HepG2 (cell line): Measurements from ENCODE around the gene MYBPC2. TPM values are rescaled to one million over a fixed set of nuclear protein-coding genes. Genes with fewer than 3 reads are reported as not detected.

Experiments
- ATAC-seq: fragments of 200-7000 bp; cut with Tn5 transposase; 3 replicates; pipeline ENCODE4 v1.9.1; 2020; ENCODE audit warnings: mild to moderate bottlenecking, moderate library complexity
- BruUV-seq: library from RNA; stranded (reverse); fragments of 400-500 nt; replicated peaks from 2 replicates; lab custom pipeline; 2021; lab: Mats Ljungman, UMichigan
- CTCF ChIA-PET: fragments of 300-600 bp; formaldehyde crosslinking; extraction: SDS; loops from one replicate; lab custom pipeline; 2021; ENCODE audit warnings: low total read pairs, inconsistent platforms, low intra/inter-chr PET ratio; lab: Yijun Ruan, JAX
- POLR2A ChIA-PET: fragments of 350-600 bp; sonication (Branson Sonifier 250); formaldehyde crosslinking; loops from one replicate; lab custom pipeline; 2020; ENCODE audit warnings: antibody characterized with exemption, inconsistent platforms; lab: Yijun Ruan, JAX
- DNase-seq: peaks from one replicate; pipeline ENCODE4 v3.0.0-alpha.2; 2015; ENCODE audit warnings: low spot score
- FAIRE-seq: peaks from 3 replicates; lab custom pipeline; 2011; peaks lifted over from hg19 to GRCh38; lab: Jason Lieb, UNC
- H2AFZ ChIP-seq: one replicate; pipeline ENCODE4 v1.6.1; 2011; ENCODE audit warnings: low read length, inconsistent platforms
- H3K27ac ChIP-seq: fragments of 300-600 bp; 3 replicates; pipeline ENCODE4 v1.8.0; 2011; ENCODE audit warnings: mixed run types, mild to moderate bottlenecking, mixed read lengths, low read length, inconsistent platforms; ENCODE audit not compliant: insufficient read depth; ENCODE audit errors: extremely low read length
- H3K27me3 ChIP-seq, 2 experiments: fragments of 200-600 bp in 1 of 2; 2 replicates in 1 of 2; 3 replicates in 1 of 2; pipeline versions ENCODE4 v1.6.0 to v1.8.0; 2011; ENCODE audit warnings: low read length in 2 of 2, mild to moderate bottlenecking in 2 of 2, moderate library complexity in 2 of 2, inconsistent platforms in 1 of 2; ENCODE audit not compliant: insufficient read depth in 2 of 2, control insufficient read depth in 1 of 2
- H3K36me3 ChIP-seq, 2 experiments: fragments of 200-600 bp in 1 of 2; replicated peaks in 1 of 2; 2 replicates in 1 of 2; 3 replicates in 1 of 2; pipeline versions ENCODE4 v1.5.1 to v1.8.0; 2011; ENCODE audit warnings: low read length in 2 of 2, inconsistent platforms in 1 of 2; ENCODE audit not compliant: insufficient read depth in 2 of 2, control insufficient read depth in 1 of 2
- H3K4me1 ChIP-seq: 2 replicates; pipeline ENCODE4 v1.5.1; 2012; ENCODE audit warnings: low read length, inconsistent platforms; ENCODE audit not compliant: insufficient read depth
- H3K4me2 ChIP-seq: 2 replicates; pipeline ENCODE4 v1.6.0; 2011; ENCODE audit warnings: low read depth, low read length, inconsistent platforms
- H3K4me3 ChIP-seq, 3 experiments: fragments of 200-600 bp in 1 of 3; sonication (generic), shearing (Covaris generic) in 1 of 3; replicated peaks in 1 of 3; 2 replicates each; pipeline ENCODE4 v1.5.1; 2011 to 2016; ENCODE audit warnings: low read length in 3 of 3, inconsistent platforms in 2 of 3, low read depth in 2 of 3, mild to moderate bottlenecking in 2 of 3, control low read depth in 1 of 3, mixed read lengths in 1 of 3; ENCODE audit not compliant: insufficient read depth in 1 of 3
- H3K79me2 ChIP-seq: one replicate; pipeline ENCODE4 v1.6.1; 2011; ENCODE audit warnings: low read length, inconsistent platforms; ENCODE audit not compliant: insufficient read depth
- H3K9ac ChIP-seq: 2 replicates; pipeline ENCODE4 v1.6.0; 2011; ENCODE audit warnings: mild to moderate bottlenecking, low read depth, low read length, inconsistent platforms; ENCODE audit not compliant: insufficient read depth
- H3K9me3 ChIP-seq: 2 replicates; pipeline ENCODE4 v1.5.1; 2012; ENCODE audit warnings: mild to moderate bottlenecking, low read length
- H4K20me1 ChIP-seq: 2 replicates; pipeline ENCODE4 v1.6.0; 2011; ENCODE audit warnings: inconsistent platforms, mild to moderate bottlenecking, low read length, moderate library complexity; ENCODE audit not compliant: insufficient read depth
- FOSL1 ChIP-seq: sonication (generic); formaldehyde crosslinking; IDR thresholded peaks from 2 replicates; pipeline ENCODE4 v1.9.0; 2021; ENCODE audit warnings: missing genetic modification reagents, borderline replicate concordance
- HMG20A ChIP-seq: IDR thresholded peaks from 2 replicates; pipeline ENCODE4 v1.6.1; 2016; ENCODE audit warnings: borderline replicate concordance
- IRF2 ChIP-seq: IDR thresholded peaks from 2 replicates; pipeline ENCODE4 v1.6.1; 2018; ENCODE audit warnings: missing genetic modification reagents, missing compliant biosample characterization
- NCOA5 ChIP-seq: sonication (generic); formaldehyde crosslinking; IDR thresholded peaks from 2 replicates; pipeline ENCODE4 v1.4.0; 2020; ENCODE audit warnings: missing genetic modification reagents
- THRA ChIP-seq: sonication (generic); formaldehyde crosslinking; IDR thresholded peaks from 2 replicates; pipeline ENCODE4 v1.4.0; 2020; ENCODE audit warnings: missing genetic modification reagents, borderline replicate concordance
- TOPORS ChIP-seq: sonication (generic); formaldehyde crosslinking; IDR thresholded peaks from 2 replicates; pipeline ENCODE4 v1.8.0; 2023; ENCODE audit warnings: mild to moderate bottlenecking, missing genetic modification reagents
- ZNF432 ChIP-seq: sonication (generic); formaldehyde crosslinking; IDR thresholded peaks from 2 replicates; pipeline ENCODE4 v1.5.0; 2020; ENCODE audit warnings: missing genetic modification reagents, mild to moderate bottlenecking, borderline replicate concordance
- ZNF512 ChIP-seq: sonication (generic); formaldehyde crosslinking; IDR thresholded peaks from 2 replicates; pipeline ENCODE4 v1.4.0; 2020; ENCODE audit warnings: mild to moderate bottlenecking, missing genetic modification reagents
- ZNF530 ChIP-seq: sonication (generic); formaldehyde crosslinking; IDR thresholded peaks from 2 replicates; pipeline ENCODE4 v1.5.0; 2020; ENCODE audit warnings: low read depth, mild to moderate bottlenecking, missing genetic modification reagents
- ZNF546 ChIP-seq: sonication (generic); formaldehyde crosslinking; conservative IDR thresholded peaks from 2 replicates; pipeline ENCODE4 v1.8.1; 2023; ENCODE audit warnings: mild to moderate bottlenecking, missing genetic modification reagents
- WGBS: methylation state at CpG from one replicate; pipeline ENCODE4 v1.1.6; 2017; ENCODE audit warnings: low lambda C conversion rate; 5-methylcytosine and 5-hydroxymethylcytosine counted together
- in situ Hi-C: cut with HindIII; loops from 2 replicates; pipeline ENCODE4 v1.10.0; 2017; ENCODE audit warnings: low pct_unique_long_range_greater_than_20kb; ENCODE audit not compliant: extremely low pct_ligation_motif_present
- intact Hi-C: fragments of 100-400 bp; cut with micrococcal nuclease; formaldehyde crosslinking; loops from one replicate; pipeline ENCODE4 v1.10.0; 2022; ENCODE audit not compliant: unreplicated experiment
- polyA plus RNA-seq, 8 experiments: library from polyadenylated mRNA; depleted of rRNA in 3 of 8; stranded (reverse) in 7 of 8; unstranded in 1 of 8; fragments of >200 nt; fragmentation: Illumina TruSeq in 4 of 8; extraction: Trizol in 4 of 8; gene quantifications; 2 replicates each; pipeline versions ENCODE4 v1.2.1 to v1.2.3, GENCODE V29; 2011 to 2016; ENCODE audit warnings: low read depth in 4 of 8, missing spikeins in 1 of 8, mixed read lengths in 1 of 8; ENCODE audit not compliant: insufficient read depth in 1 of 8
- total RNA-seq, 5 experiments: library from RNA; depleted of rRNA; stranded (reverse); fragments of >200 nt; fragmentation: Illumina TruSeq; extraction: Trizol; gene quantifications; 2 replicates each; pipeline ENCODE4 v1.2.3, GENCODE V29; 2016; ENCODE audit warnings: low read depth in 1 of 5
- TF ChIP-seq, protein P1 (sequence below): fragments of 450-650 bp; IDR thresholded peaks from 2 replicates; pipeline ENCODE4 v1.6.1; 2017
- TF ChIP-seq, protein P2 (sequence below): IDR thresholded peaks from 2 replicates; pipeline ENCODE4 v1.6.1; 2016; ENCODE audit warnings: missing compliant biosample characterization, missing genetic modification reagents, borderline replicate concordance

MYBPC2 gene
- total and polyA plus RNA-seq, 2 of the 13 experiments (the other 11 are each of a cell fraction or from before 2014, with no cell fraction given) = not detected

DNA sequence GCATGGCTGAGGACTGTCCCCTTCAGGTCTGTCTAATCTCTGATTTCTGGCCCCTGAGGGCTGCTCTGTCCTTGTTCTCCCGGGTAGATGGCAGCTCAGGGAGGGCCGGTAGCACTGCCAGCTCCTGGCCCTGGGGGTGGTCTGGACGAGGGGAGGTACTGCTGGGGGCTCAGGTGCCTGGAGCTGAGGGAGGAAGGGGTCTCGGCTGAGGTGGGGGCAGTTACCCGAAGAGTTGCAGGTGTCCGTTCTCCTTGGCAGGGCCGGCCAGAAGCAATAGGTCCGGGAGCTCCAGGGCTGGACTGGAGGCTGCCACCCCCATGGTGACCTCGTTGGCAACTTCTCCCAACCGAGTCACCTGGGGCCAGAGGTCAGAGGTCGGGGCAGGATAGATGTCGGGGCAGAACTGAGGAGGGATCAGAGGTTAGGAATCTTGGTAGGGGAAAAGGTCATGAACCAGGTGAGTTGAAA lies 42.4 kb downstream of the MYBPC2 start:
- Histone ChIP-seq H3K4me3 (no peak overlapping the region), H3K79me2 (no peaks in the 10 kb centered on the region), H3K4me2 (no peak overlapping the region), H2AFZ (no peak overlapping the region), H3K9ac (no peak overlapping the region), H4K20me1 (no peaks in the 10 kb centered on the region), H3K9me3 (no peaks in the 10 kb centered on the region), H3K27me3 (peaks cover 0 to 4% of the 10 kb centered on the region in 2 experiments; a peak in 3 of 5 replicates), H3K36me3 (no peaks in the 10 kb centered on the region), H3K27ac (no peak overlapping the region), H3K4me1 (no peaks in the 10 kb centered on the region)
- in situ Hi-C loops (no loop called here), intact Hi-C loops (no loop called here)
- BruUV-seq = no TSS peak
- FAIRE-seq (no peak), ATAC-seq (no peak), DNase-seq (no peak)
- POLR2A ChIA-PET = no interaction called here
- CTCF ChIA-PET = no interaction called here
- WGBS = 40% methylated on average over 11 of the region's 12 CpGs
- TF ChIP-seq, protein P1, sequence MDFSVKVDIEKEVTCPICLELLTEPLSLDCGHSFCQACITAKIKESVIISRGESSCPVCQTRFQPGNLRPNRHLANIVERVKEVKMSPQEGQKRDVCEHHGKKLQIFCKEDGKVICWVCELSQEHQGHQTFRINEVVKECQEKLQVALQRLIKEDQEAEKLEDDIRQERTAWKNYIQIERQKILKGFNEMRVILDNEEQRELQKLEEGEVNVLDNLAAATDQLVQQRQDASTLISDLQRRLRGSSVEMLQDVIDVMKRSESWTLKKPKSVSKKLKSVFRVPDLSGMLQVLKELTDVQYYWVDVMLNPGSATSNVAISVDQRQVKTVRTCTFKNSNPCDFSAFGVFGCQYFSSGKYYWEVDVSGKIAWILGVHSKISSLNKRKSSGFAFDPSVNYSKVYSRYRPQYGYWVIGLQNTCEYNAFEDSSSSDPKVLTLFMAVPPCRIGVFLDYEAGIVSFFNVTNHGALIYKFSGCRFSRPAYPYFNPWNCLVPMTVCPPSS = no peak
- TF ChIP-seq FOSL1 (CRISPR knock-in tag) (no peak), NCOA5 (CRISPR knock-in tag) (no peak), TOPORS (CRISPR knock-in tag) (no peak), ZNF546 (no peak), ZNF512 (CRISPR knock-in tag) (no peak), IRF2 (CRISPR knock-in tag) (no peak), HMG20A (CRISPR knock-in tag) (no peak), ZNF530 (CRISPR knock-in tag) (no peak), THRA (no peak), ZNF432 (CRISPR knock-in tag) (no peak)
- TF ChIP-seq, protein P2, sequence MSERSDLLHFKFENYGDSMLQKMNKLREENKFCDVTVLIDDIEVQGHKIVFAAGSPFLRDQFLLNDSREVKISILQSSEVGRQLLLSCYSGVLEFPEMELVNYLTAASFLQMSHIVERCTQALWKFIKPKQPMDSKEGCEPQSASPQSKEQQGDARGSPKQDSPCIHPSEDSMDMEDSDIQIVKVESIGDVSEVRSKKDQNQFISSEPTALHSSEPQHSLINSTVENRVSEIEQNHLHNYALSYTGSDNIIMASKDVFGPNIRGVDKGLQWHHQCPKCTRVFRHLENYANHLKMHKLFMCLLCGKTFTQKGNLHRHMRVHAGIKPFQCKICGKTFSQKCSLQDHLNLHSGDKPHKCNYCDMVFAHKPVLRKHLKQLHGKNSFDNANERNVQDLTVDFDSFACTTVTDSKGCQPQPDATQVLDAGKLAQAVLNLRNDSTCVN = no peak
